Superior temporal gyrus (tissue), 1 donor: ENCODE results near the gene POFUT2.

ENCODE experiments used
- DNase-seq: peaks from one replicate; pipeline ENCODE4 v3.0.0-alpha.2; 2016; ENCODE audit errors: extremely low spot score

The POFUT2 gene

GRCh38 chr21:45283035-45283610 is 4.6 kb downstream of the POFUT2 start:
- DNase-seq: no peak

- DNase-seq: no peak
These were observed 5.2 kb downstream of the POFUT2 start for GRCh38 chr21:45282283-45283034.

- peak; percentile 55 for DNase-seq
These were observed 6.0 kb downstream of the POFUT2 start for GRCh38 chr21:45281411-45282282.

- DNase-seq: no peak
These were observed 6.7 kb downstream of the POFUT2 start for GRCh38 chr21:45280969-45281368.

GRCh38 chr21:45280178-45280821 is 7.4 kb downstream of the POFUT2 start:
- DNase-seq: no peak

- DNase-seq: no peak
These were observed 8.1 kb downstream of the POFUT2 start for GRCh38 chr21:45279446-45280177.

GRCh38 chr21:45278156-45278911 is 9.4 kb downstream of the POFUT2 start:
- no peak for DNase-seq

GRCh38 chr21:45277101-45278045 is 10.3 kb downstream of the POFUT2 start:
- DNase-seq: no peak

- no peak for DNase-seq
These were observed 11.1 kb downstream of the POFUT2 start for GRCh38 chr21:45276596-45276995.

GRCh38 chr21:45270306-45270821 is 17.3 kb downstream of the POFUT2 start:
- no peak for DNase-seq

- DNase-seq: no peak
These were observed 17.8 kb downstream of the POFUT2 start for GRCh38 chr21:45269861-45270260.

- DNase-seq: no peak
These were observed 20.3 kb downstream of the POFUT2 start for GRCh38 chr21:45267390-45267760.

GRCh38 chr21:45266518-45267389 is 20.9 kb downstream of the POFUT2 start:
- no peak for DNase-seq

- no peak for DNase-seq
These were observed 21.8 kb downstream of the POFUT2 start for GRCh38 chr21:45265721-45266517.

- no peak for DNase-seq
These were observed 22.7 kb downstream of the POFUT2 start for GRCh38 chr21:45264912-45265515.

- DNase-seq: no peak
These were observed 23.4 kb downstream of the POFUT2 start for GRCh38 chr21:45264146-45264911.
